Measurements from ENCODE around the gene SCIMP.
"Not testable (repeated sequence)": the region's sequence is repeated elsewhere in the genome, so short reads cannot be mapped to it uniquely, and the experiment has no call there.

The SCIMP gene

DNA sequence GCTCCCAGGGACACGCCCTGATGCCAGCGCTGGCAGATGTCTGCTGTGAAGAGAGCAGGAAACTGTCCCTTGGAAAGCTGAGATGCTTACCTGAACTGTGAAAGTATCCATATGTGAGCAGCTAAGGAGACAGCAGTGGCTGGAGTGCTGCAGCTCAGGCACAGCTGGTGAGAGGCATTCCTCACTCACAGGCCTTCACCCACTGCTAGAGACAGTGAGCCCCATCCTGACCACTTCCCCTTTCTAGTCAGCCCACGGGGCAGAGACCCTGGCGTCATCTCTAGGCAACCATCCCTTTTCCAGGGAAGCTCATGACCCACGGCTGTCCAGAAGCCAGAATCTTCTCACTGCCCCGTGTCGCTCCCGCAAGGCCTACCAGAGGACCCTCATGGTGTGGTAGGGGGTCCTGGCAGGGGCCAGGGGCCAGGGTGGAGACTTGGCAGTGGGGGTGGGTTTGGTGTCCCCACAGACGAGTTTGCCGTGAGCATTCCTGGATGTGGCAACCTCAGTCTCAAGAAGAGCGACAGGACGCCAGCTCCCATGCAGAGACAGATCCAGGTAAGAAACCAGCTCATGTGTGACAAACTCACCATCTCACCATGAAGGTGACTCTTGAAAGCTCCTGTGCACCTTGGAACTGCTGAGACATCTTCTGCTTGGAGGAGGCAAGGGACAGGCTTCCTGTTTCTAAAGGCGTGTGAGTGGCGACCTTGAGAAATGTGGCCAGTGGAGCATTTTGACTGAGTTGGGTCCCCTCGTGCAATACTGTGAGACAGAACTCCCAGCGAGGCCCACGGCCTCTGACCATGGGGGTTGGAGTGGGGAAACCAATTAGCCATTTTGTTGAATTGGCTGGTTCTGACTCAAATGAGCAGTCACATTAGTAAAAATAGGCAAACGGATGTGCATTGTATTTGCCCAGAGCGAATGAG is at the start of gene SCIMP:
Gene SCIMP (minus strand): TSS at position 216 of the 932 bp plus-strand sequence. CDS start 105 bp downstream, at position 111.
- DNase-seq (ENCODE audit: low read depth) = no peak

- no peak for DNase-seq (ENCODE audit: low read depth)
These were observed 49.1 kb upstream of the SCIMP start for GRCh38 chr17:5283571-5284315.

DNA sequence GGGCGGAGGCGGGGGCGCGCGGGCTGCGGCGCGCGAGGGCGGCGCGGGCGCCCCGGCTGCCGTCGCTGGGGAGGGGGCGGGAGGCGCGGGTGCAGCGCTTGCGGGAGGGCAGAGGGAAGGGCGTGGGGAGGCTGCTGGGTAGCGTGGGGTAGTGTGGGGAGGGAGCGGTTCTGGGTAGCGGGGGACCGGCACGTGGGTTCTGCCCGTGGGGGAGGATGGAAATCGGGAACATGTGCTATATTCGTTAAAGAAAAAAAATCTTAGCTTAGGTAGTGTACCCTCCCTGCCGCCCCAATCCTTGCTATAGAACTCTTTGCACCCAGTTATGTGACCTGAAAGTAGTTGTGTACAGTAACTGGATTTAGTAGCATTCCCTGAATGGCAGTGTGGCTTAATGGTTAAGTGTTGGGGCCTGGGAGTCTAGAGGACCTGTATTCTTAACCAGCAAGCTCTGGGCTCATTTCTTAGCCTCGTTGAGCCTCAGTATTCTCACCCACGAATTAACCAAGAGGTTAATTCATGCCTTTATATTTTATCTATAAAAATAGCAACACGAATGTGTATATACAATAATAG is 48.1 kb upstream of the SCIMP start:
- DNase-seq (ENCODE audit: low read depth) = peak; percentile 16

DNA sequence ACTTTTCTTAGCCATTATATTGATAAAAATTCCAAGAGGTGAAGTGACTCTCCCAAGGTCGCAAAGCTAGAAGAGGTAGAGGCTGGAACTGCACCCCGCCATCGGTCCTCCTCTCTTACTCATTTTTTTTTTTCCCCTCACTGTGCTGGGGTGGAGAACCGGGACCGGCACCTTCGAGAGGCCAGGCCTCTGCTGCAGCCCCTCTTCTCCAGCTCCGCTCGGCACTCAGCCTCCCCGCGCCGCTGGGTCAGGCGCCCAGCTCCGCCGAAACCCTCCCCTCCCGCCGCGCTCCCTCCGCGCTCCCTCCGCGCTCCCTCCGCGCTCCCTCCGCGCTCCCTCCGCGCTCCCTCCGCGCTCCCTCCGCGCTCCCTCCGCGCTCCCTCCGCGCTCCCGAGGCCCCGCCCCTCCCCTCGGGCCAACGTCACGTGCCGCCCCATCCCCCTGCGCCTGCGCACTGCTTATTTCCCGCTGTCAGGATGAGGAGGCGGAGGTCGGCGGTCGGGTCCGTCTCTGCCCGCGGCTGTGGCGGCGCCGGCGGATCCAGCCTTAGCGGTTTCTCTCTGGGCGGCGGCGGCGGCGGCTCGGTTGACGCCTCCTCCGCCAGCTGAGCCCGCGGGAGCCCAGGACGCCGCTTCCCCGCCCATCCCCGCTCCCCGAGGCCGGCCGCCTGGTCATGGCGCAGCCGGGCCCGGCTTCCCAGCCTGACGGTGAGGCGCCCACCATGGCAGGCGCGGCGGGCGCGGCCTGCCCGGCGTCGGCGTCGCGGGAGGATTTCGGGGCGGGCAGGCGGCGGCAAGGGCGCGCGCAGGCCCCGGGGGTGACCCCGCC is 47.4 kb upstream of the SCIMP start, which contains the start of gene RABEP1:
Gene RABEP1 (plus strand): TSS at position 471 of the 828 bp plus-strand sequence. CDS start 203 bp downstream, at position 674.
- peak; percentile 89 for DNase-seq (ENCODE audit: low read depth)

DNA sequence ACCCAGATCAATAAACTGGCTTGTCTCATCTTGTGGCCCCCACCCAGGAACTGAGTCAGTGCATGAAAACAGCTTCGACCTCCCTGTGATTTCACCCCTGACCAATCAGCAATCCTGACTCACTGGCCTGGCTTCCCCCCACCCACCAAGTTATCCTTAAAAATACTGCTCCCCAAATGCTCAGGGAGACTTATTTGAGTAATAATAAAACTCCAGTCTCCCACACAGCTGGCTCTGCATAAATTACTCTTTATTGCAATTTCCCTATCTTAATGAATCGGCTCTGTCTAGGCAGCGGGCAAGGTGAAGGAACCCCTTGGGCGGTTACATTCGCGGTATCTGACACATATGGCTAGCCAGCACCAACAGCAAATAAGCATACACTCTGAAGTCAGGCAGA is 37.7 kb upstream of the SCIMP start:
- DNase-seq (ENCODE audit: low read depth) = no peak

- no peak for DNase-seq (ENCODE audit: low read depth)
These were observed 34.7 kb upstream of the SCIMP start for GRCh38 chr17:5269241-5269960.

DNA sequence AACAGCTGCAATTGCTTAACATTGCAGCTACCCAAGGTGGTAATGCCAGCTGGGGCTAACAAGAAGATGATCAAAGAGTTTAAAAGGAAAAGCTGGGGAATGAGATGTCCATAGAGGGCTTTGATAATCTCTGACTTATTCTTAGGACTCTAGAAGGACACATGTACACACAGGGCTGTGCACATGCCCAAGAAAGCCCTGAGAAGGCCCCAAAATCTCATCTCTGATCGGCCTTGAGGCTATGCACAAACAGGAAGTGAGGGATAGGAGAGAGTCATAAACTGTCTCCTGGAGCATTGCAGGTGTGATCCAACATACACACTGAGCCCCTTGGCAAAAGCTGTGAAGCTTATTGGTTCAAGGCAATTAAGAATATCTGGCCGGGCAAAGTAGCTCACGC is 30.2 kb upstream of the SCIMP start:
- DNase-seq (ENCODE audit: low read depth) = no peak

GRCh38 chr17:5263441-5263840 is 28.8 kb upstream of the SCIMP start:
- DNase-seq (ENCODE audit: low read depth) = no peak

DNA sequence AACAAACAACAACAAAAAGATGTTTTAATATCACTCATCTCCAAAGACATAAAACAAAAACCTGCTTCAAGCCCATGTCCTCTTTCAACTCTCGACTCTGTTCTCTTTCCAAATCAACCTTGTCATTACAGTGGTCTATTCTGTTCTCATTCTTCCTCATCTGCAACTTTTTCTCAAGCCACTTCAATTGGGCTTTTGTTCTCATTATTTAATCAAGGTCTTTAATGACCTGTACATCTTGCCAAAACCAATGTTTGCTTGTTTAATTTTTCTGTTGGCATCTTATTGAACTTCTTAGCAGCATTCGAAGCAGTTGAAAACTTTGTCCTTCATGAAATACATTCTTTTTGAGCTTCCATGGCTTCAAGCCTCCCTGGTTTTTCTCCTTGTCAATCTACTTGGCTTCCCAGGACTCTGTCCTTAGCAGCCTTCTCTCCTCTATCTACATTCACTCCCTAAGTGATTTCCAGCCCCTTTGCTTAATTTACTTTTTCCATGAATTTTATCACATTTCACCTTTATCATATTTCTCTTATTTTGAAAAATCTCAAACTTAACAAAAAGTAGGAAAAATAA is 27.8 kb upstream of the SCIMP start:
- no peak for DNase-seq (ENCODE audit: low read depth)

- DNase-seq (ENCODE audit: low read depth) = peak; percentile 21
These were observed 25.9 kb upstream of the SCIMP start for GRCh38 chr17:5260542-5260941.

DNA sequence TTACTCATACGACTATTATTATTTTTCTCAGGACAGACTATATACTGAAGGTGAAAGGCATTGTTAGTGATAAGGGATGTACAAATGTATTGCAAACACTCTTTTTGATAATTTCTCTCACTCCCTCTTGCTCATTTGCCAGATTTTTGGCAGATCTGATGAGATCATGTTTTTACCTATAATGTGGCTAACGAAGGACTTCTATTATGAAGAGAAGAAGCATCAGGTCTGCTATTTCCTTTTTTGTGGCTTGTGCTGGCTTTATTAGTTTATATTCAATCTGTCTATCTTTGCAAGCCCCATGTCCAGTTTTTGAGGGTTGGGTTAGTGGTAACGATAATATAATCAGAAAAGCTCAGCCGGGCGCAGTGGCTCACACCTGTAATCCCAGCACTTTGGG is 22.5 kb upstream of the SCIMP start:
- no peak for DNase-seq (ENCODE audit: low read depth)

DNA sequence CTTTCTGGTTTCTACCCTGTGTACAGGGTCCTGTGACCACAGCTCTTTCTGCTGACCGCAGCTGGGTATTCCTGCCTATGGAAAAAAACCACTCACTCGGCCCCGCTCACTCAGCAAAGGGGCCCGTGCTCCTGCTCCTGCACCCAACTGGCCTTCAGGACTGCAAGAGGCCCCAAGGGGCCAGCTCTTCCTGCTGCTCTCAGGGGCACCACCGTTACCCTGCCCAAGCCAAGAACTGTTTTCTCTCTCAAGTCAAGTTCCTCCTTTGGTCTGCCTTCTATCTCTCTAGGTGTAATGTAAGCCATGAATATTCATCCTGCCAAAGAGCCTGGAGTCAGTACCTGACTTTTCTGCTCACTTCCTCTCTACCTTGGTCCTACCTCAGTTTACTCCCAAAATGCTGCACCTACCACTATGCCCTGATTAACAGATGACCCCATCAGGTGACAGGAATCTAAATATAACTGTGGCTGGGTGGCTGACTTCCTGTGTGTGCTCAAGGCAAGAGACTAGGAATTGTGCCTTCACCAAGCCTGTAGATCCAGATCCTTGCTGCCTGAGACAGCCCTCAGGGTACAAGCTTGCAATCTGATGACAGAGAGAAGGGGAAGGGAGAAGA is 20.4 kb upstream of the SCIMP start:
- peak; percentile 18 for DNase-seq (ENCODE audit: low read depth)

- DNase-seq (ENCODE audit: low read depth) = no peak
These were observed 19.8 kb upstream of the SCIMP start for GRCh38 chr17:5254414-5254813.

DNA sequence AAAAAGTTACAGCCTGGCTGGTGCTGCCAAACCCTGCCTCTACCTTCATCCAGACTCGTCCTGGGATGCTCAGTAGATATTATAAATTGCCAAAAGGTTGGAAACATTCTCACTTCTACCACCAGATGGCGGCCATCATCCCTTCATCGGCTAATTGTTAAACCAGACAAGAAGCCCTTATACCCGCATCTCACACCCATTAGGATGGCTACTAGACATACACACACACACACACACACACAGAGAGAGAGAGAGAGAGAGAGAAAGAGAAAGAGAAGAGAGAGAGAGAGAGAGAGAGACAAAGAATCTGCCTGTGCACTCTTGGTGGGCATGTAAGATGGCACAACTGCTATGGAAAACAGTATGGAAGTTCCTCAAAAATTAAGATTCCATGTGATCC is 15.0 kb upstream of the SCIMP start:
- peak; percentile 77 for DNase-seq (ENCODE audit: low read depth)

DNA sequence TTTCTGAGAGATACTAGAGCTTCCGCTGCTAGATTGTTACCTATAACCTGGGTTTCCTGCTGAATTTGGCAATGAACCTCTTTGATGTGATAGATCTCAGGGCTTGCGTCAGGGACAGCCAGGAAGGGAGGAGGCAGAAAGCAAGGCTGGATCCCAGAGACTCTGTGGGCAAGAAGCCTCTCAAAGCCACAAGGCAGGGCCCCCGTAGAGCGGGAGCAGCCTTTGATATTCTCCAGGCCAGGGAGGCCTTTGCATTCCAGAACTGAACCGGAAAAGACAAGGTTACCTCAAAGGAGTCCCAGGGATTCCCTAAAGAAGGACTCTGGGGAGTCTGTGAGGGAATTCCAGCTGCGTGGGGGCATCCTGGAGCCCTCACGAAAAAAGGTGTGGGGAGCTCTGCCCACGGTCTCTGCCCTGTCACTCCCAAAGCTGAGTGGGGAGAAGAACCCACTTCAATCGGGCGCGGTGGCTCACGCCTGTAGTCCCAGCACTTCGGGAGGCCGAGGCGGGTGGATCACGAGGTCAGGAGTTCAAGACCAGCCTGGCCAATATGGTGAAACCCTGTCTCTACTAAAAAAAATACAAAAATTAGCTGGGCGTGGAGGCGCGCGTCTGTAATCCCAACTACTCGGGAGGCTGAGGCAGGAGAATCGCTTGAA is 14.3 kb upstream of the SCIMP start:
- no peak for DNase-seq (ENCODE audit: low read depth)

DNA sequence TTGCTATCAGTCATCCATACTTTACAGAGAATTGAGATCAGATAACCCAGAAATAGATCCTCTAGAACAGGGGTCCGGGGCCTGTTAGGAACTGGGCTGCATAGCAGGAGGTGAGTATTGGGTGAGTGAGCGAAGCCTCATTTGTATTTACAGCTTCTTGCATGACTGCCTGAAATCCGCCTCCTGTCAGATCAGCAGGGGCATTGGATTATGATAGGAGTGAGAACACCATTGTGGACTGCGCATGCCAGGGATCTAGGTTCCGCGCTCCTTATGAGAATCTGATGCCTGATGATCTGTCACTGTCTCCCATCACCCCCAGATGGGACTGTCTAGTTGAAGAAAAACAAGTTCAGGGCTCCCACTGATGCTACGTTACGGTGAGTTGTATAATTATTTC is 13.0 kb upstream of the SCIMP start:
- DNase-seq (ENCODE audit: low read depth) = no peak

DNA sequence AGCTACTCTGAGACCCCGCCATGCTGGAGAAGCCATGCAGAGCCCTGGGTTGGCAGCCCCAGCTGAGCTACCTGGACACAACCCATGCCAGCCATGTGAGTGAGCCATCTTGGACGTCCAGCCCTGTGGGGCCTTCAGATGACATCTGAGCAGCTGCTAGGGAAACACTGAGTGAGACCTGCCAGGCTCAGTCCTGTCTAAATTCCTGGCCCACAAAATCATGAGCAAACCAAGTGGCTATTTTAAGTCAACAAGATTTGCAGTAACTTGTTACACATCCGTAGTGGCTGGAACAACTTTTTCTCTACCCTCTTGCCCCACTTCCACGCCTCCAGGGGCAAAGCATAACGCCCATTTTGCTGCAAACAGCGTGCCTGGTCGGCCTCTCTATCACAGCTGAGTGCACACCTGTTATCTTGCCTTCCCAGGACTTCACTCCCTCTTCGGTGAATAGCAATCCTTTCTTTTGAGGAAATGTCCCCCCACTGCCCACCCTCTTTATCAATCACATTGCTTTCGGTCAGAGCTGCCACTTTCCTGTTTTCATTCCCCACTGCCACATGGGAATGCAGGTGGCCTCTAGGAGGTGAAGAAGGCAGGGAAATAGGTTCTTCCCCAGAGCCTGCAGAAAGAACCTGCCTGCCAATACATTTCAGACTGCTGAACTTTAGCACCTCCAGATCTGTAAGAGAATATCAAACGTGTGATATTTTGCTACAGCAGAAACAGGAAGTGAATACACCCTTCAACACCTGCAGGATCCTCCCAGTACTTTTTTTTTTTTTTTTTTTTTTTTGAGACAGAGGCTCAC is 7.4 kb upstream of the SCIMP start:
- DNase-seq (ENCODE audit: low read depth) = no peak

DNA sequence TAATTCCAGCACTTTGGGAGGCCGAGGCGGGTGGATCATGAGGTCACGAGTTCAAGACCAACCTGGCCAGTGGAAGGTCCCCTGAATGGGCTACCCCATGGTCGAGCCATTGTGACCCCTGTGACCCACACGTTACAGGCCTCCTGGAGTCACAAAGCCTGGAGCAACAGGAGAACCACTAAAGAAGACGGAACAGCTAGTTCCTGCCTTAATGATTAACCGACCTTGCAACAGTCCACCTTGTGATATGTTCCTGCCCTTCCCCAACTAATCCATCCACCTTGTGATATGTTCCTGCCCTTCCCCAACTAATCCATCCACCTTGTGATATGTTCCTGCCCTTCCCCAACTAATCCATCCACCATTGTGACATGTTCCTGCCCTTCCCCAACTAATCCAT is 5.1 kb upstream of the SCIMP start:
- not testable (repeated sequence) for DNase-seq (ENCODE audit: low read depth)

GRCh38 chr17:5238333-5238732 is 3.7 kb upstream of the SCIMP start:
- DNase-seq (ENCODE audit: low read depth) = no peak

Measured in EH (cell line).